ENCODE results near the gene DLG3. TPM values are rescaled to one million over a fixed set of nuclear protein-coding genes. Genes with fewer than 3 reads are reported as not detected.
A peak's percentile ranks its signal among the peaks of the same experiment; 100 is the strongest.

The DLG3 gene
- total RNA-seq, 5 donors from 2014 or later (not counting 1 experiment from before 2014, with no cell fraction given): 6.2 to 14.1 (median 10.3) TPM

GRCh38 chrX:70552130-70552704 is 107.6 kb downstream of the DLG3 start:
- Mint-ChIP-seq H3K27ac (no peak overlapping the region), H3K9me3 (no peaks in the 10 kb centered on the region), H3K4me3 (no peak overlapping the region), H3K27me3 (no peaks in the 10 kb centered on the region), H3K4me1 (no peaks in the 10 kb centered on the region), H3K36me3 (no peaks in the 10 kb centered on the region)
- ChIA-PET CTCF (no interaction called here), POLR2A (no interaction called here)
- no peak overlapping the region for H3K27ac ChIP-seq (ENCODE audit: low read length)
- no peak overlapping the region for H3K4me3 ChIP-seq (ENCODE audit: control insufficient read depth in 1 of 2, extremely low read depth in 1 of 2, low read length in 1 of 2)
- DNase-seq: no peak
- ATAC-seq (replicated peaks in 1 of 4): no peak
- no peaks in the 10 kb centered on the region for H3K9me3 ChIP-seq
- no peaks in the 10 kb centered on the region for H3K27me3 ChIP-seq (replicated peaks in 1 of 2; ENCODE audit: control insufficient read depth in 2 of 2, extremely low read depth in 1 of 2, insufficient read depth in 2 of 2, low read length in 1 of 2)
- WGBS (ENCODE audit: insufficient coverage): 0% methylated on average over 1 of the region's 7 CpGs
- H3K4me1 ChIP-seq (ENCODE audit: control insufficient read depth in 1 of 2, extremely low read depth in 1 of 2, insufficient read depth in 2 of 2, low read length in 2 of 2): no peaks in the 10 kb centered on the region
- H3K36me3 ChIP-seq (ENCODE audit: control insufficient read depth in 2 of 2, extremely low read depth in 1 of 2, insufficient read depth in 1 of 2, low read length in 1 of 2): no peaks in the 10 kb centered on the region

- Mint-ChIP-seq H3K27ac (no peak overlapping the region), H3K36me3 (no peaks in the 10 kb centered on the region), H3K4me1 (no peaks in the 10 kb centered on the region), H3K4me3 (no peak overlapping the region), H3K9me3 (no peaks in the 10 kb centered on the region), H3K27me3 (peaks cover 0 to 1% of the 10 kb centered on the region in 2 donors)
- no peak for ATAC-seq (replicated peaks in 1 of 4)
- Histone ChIP-seq H3K27ac (ENCODE audit: low read length) (no peak overlapping the region), H3K9me3 (no peaks in the 10 kb centered on the region), H3K27me3 (replicated peaks in 1 of 2; ENCODE audit: control insufficient read depth in 2 of 2, extremely low read depth in 1 of 2, insufficient read depth in 2 of 2, low read length in 1 of 2) (no peaks in the 10 kb centered on the region), H3K36me3 (ENCODE audit: control insufficient read depth in 2 of 2, extremely low read depth in 1 of 2, insufficient read depth in 1 of 2, low read length in 1 of 2) (no peaks in the 10 kb centered on the region), H3K4me3 (ENCODE audit: control insufficient read depth in 1 of 2, extremely low read depth in 1 of 2, low read length in 1 of 2) (no peak overlapping the region), H3K4me1 (ENCODE audit: control insufficient read depth in 1 of 2, extremely low read depth in 1 of 2, insufficient read depth in 2 of 2, low read length in 2 of 2) (no peaks in the 10 kb centered on the region)
- no peak for DNase-seq
- ChIA-PET POLR2A (no interaction called here), CTCF (interaction anchor here in 1 of 2 donors (0.6 kb wide), 1 partner anchor 52 kb away, joined by 4 read pairs; no protein-coding TSS in a partner anchor)
- no CpG with 5 or more reads among the region's 1 CpG for WGBS (ENCODE audit: insufficient coverage)
These were observed 108.9 kb downstream of the DLG3 start for GRCh38 chrX:70553516-70553915.

- ATAC-seq (replicated peaks in 1 of 4): no peak
- peaks cover 0 to 2% (median 0%) of the 10 kb centered on the region in 3 donors for H3K9me3 Mint-ChIP-seq
- CTCF ChIA-PET: interaction anchor here in 1 of 2 donors (0.6 kb wide), 1 partner anchor 53 kb away, joined by 4 read pairs; no protein-coding TSS in a partner anchor
These were observed 109.4 kb downstream of the DLG3 start for GRCh38 chrX:70554081-70554480.

GRCh38 chrX:70554523-70554922 is 109.9 kb downstream of the DLG3 start:
- Mint-ChIP-seq H3K27me3 (peaks cover 0 to 4% of the 10 kb centered on the region in 2 donors), H3K4me3 (no peak overlapping the region), H3K27ac (no peak overlapping the region), H3K36me3 (no peaks in the 10 kb centered on the region), H3K9me3 (peaks cover 0 to 2% (median 0%) of the 10 kb centered on the region in 3 donors), H3K4me1 (no peaks in the 10 kb centered on the region)
- no peak overlapping the region for H3K27ac ChIP-seq (ENCODE audit: low read length)
- H3K27me3 ChIP-seq (replicated peaks in 1 of 2; ENCODE audit: control insufficient read depth in 2 of 2, extremely low read depth in 1 of 2, insufficient read depth in 2 of 2, low read length in 1 of 2): no peaks in the 10 kb centered on the region
- H3K36me3 ChIP-seq (ENCODE audit: control insufficient read depth in 2 of 2, extremely low read depth in 1 of 2, insufficient read depth in 1 of 2, low read length in 1 of 2): no peaks in the 10 kb centered on the region
- H3K4me3 ChIP-seq (ENCODE audit: control insufficient read depth in 1 of 2, extremely low read depth in 1 of 2, low read length in 1 of 2): no peak overlapping the region
- ChIA-PET POLR2A (interaction anchor here in 1 of 2 donors (0.7 kb wide), 1 partner anchor 1450 kb away, joined by 4 read pairs; no protein-coding TSS in a partner anchor), CTCF (no interaction called here)
- no peak for DNase-seq
- no peaks in the 10 kb centered on the region for H3K4me1 ChIP-seq (ENCODE audit: control insufficient read depth in 1 of 2, extremely low read depth in 1 of 2, insufficient read depth in 2 of 2, low read length in 2 of 2)
- ATAC-seq (replicated peaks in 1 of 4): no peak
- no peaks in the 10 kb centered on the region for H3K9me3 ChIP-seq
- no CpG with 5 or more reads among the region's 2 CpGs for WGBS (ENCODE audit: insufficient coverage)

More at GRCh38 chrX:70554081-70554480, 109.4 kb downstream of the DLG3 start:
- Histone ChIP-seq H3K36me3 (ENCODE audit: control insufficient read depth in 2 of 2, extremely low read depth in 1 of 2, insufficient read depth in 1 of 2, low read length in 1 of 2) (no peaks in the 10 kb centered on the region), H3K4me1 (ENCODE audit: control insufficient read depth in 1 of 2, extremely low read depth in 1 of 2, insufficient read depth in 2 of 2, low read length in 2 of 2) (no peaks in the 10 kb centered on the region), H3K9me3 (no peaks in the 10 kb centered on the region), H3K27me3 (replicated peaks in 1 of 2; ENCODE audit: control insufficient read depth in 2 of 2, extremely low read depth in 1 of 2, insufficient read depth in 2 of 2, low read length in 1 of 2) (no peaks in the 10 kb centered on the region), H3K27ac (ENCODE audit: low read length) (no peak overlapping the region), H3K4me3 (ENCODE audit: control insufficient read depth in 1 of 2, extremely low read depth in 1 of 2, low read length in 1 of 2) (no peak overlapping the region)
- Mint-ChIP-seq H3K4me1 (no peaks in the 10 kb centered on the region), H3K27ac (no peak overlapping the region), H3K4me3 (no peak overlapping the region), H3K27me3 (peaks cover 0 to 4% of the 10 kb centered on the region in 2 donors), H3K36me3 (no peaks in the 10 kb centered on the region)
- POLR2A ChIA-PET: no interaction called here
- DNase-seq: peak in 1 of 35 experiments; percentile 0
- WGBS (ENCODE audit: insufficient coverage): no CpG with 5 or more reads among the region's 2 CpGs

- no peaks in the 10 kb centered on the region for H3K4me1 Mint-ChIP-seq
- ATAC-seq (replicated peaks in 1 of 4): no peak
- no peak for DNase-seq
- ChIA-PET POLR2A (interaction anchor here in 1 of 2 donors (0.7 kb wide), 1 partner anchor 1450 kb away, joined by 4 read pairs; no protein-coding TSS in a partner anchor), CTCF (no interaction called here)
- Histone ChIP-seq H3K36me3 (ENCODE audit: control insufficient read depth in 2 of 2, extremely low read depth in 1 of 2, insufficient read depth in 1 of 2, low read length in 1 of 2) (no peaks in the 10 kb centered on the region), H3K27me3 (replicated peaks in 1 of 2; ENCODE audit: control insufficient read depth in 2 of 2, extremely low read depth in 1 of 2, insufficient read depth in 2 of 2, low read length in 1 of 2) (no peaks in the 10 kb centered on the region), H3K4me3 (ENCODE audit: control insufficient read depth in 1 of 2, extremely low read depth in 1 of 2, low read length in 1 of 2) (no peak overlapping the region), H3K4me1 (ENCODE audit: control insufficient read depth in 1 of 2, extremely low read depth in 1 of 2, insufficient read depth in 2 of 2, low read length in 2 of 2) (no peaks in the 10 kb centered on the region), H3K9me3 (no peaks in the 10 kb centered on the region), H3K27ac (ENCODE audit: low read length) (no peak overlapping the region)
- H3K4me3 Mint-ChIP-seq: no peak overlapping the region
- no peaks in the 10 kb centered on the region for H3K36me3 Mint-ChIP-seq
- WGBS (ENCODE audit: insufficient coverage): no CpG with 5 or more reads among the region's 5 CpGs
- H3K9me3 Mint-ChIP-seq: peaks cover 0 to 2% (median 0%) of the 10 kb centered on the region in 3 donors
- no peak overlapping the region for H3K27ac Mint-ChIP-seq
- peaks cover 0 to 4% of the 10 kb centered on the region in 2 donors for H3K27me3 Mint-ChIP-seq
These were observed 110.3 kb downstream of the DLG3 start for GRCh38 chrX:70554948-70555347.

Other genes with a start within 250 kb of the DLG3 start
- gene AWAT1, start 210.2 kb upstream of the DLG3 start, total RNA-seq: not detected
- gene P2RY4, start 184.6 kb upstream of the DLG3 start, total RNA-seq: 1 to 10 TPM in 1 of 5 donors, under 1 TPM in 4; 0.32 to 1.2 (median 0.46) TPM
- gene ARR3, start 176.5 kb upstream of the DLG3 start, total RNA-seq: not detected
- gene RAB41, start 162.7 kb upstream of the DLG3 start, total RNA-seq: not detected
- 10 to 100 TPM in 3 of 5 donors, 1 to 10 TPM in 2; 9.1 to 15.9 (median 10.8) TPM for gene PDZD11, start 154.9 kb upstream of the DLG3 start, total RNA-seq
- gene KIF4A, start 154.7 kb upstream of the DLG3 start, total RNA-seq: under 1 TPM; 0.15 to 0.59 (median 0.35) TPM
- not detected for gene GDPD2, start 21.5 kb upstream of the DLG3 start, total RNA-seq